Vagina (tissue), 2 donors: Measurements from ENCODE around the gene PLEKHA3.

Source experiments
- POLR2A ChIP-seq, 2 donors: fragments of 450-650 bp; IDR thresholded peaks; one replicate each; pipeline ENCODE4 v1.6.1; 2017; ENCODE audit warnings: antibody characterized with exemption in 2 of 2, mild to moderate bottlenecking in 2 of 2, moderate library complexity in 2 of 2
- TF ChIP-seq, protein P1 (sequence below), 3 experiments: fragments of 450-650 bp in 2 of 3; fragments of 200-600 bp in 1 of 3; sonication (generic) in 1 of 3; IDR thresholded peaks; one replicate each; pipeline ENCODE4 v1.5.1; 2017 to 2019; ENCODE audit warnings: antibody characterized with exemption in 3 of 3, mild to moderate bottlenecking in 2 of 3, moderate library complexity in 2 of 3

DNA sequence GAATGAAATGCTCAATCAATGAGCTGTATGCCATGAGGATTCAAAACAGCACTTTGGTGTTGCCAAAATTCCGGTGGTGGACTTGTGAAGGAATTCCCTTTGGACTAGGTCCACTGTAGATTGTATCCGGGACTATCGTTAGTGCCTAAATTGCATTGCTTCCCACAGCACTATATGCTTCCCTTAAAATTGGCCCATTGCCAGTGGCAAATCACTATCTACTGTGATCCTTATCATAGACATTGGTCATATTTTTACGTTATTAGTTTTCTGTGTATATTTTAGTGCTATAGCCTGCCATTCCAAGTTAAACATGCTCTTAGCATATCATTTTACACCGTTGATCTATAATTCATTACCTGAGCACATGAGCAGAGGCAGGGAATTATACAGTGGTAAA, 27.4 kb upstream of the PLEKHA3 start:
- TF ChIP-seq POLR2A (IDR thresholded peaks at IDR 0.05), result no peak
- TF ChIP-seq, protein P1, sequence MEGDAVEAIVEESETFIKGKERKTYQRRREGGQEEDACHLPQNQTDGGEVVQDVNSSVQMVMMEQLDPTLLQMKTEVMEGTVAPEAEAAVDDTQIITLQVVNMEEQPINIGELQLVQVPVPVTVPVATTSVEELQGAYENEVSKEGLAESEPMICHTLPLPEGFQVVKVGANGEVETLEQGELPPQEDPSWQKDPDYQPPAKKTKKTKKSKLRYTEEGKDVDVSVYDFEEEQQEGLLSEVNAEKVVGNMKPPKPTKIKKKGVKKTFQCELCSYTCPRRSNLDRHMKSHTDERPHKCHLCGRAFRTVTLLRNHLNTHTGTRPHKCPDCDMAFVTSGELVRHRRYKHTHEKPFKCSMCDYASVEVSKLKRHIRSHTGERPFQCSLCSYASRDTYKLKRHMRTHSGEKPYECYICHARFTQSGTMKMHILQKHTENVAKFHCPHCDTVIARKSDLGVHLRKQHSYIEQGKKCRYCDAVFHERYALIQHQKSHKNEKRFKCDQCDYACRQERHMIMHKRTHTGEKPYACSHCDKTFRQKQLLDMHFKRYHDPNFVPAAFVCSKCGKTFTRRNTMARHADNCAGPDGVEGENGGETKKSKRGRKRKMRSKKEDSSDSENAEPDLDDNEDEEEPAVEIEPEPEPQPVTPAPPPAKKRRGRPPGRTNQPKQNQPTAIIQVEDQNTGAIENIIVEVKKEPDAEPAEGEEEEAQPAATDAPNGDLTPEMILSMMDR (IDR thresholded peaks at IDR 0.05), result no peak
